ENCODE data around the gene UHRF2.
"Not testable (repeated sequence)": the region's sequence is repeated elsewhere in the genome, so short reads cannot be mapped to it uniquely, and the experiment has no call there.

UHRF2 gene

DNA sequence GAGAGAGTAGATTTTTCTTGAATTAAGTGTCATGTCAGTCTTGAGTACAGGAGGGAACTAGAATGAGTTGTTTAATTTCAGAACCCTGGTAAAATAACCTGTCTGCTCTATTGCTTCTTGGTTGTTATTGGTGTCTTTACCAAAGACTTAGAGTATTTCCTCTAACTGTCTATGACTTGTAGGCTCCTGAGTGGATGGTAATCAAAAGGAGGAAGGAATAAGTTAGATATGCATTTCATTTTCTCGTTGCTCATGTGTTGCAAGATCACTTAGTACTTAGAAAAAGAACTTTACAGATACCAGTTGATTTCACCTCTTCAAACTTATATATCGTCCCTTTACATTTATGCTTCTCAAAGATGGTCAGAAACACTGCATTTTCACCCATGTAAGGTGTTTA lies 31.1 kb downstream of the UHRF2 start:
- Mint-ChIP-seq H3K4me1 (peaks cover 70% of the 10 kb centered on the region), H3K27ac (peak overlapping the region; percentile 2), H3K4me3 (no peak overlapping the region), H3K27me3 (no peaks in the 10 kb centered on the region), H3K9me3 (no peaks in the 10 kb centered on the region), H3K36me3 (ENCODE audit: low read depth) (peaks cover 32% of the 10 kb centered on the region)
- ATAC-seq (no peak), DNase-seq (no peak)

DNA sequence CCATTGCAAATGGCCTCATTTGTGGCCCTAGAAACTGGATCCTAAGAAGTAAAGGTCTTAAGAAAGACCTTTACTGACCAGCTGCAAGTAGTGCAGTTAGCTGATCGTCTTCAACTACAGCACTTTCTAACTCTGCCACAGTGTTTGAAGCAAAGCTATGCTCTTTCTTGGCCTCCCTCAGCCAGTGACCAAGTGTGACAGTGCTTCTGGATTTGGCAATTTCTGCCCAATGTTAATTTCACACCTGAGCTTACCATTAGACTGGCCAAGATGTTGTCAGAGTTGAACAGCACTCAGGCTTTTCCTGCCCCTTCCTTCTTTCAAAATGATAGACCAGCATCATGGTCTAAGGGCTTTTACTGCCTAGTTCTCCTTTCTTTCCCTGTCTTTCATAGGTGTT lies 36.1 kb downstream of the UHRF2 start:
- no peaks in the 10 kb centered on the region for H3K27me3 Mint-ChIP-seq
- ATAC-seq, result no peak
- no peak overlapping the region for H3K27ac Mint-ChIP-seq
- H3K9me3 Mint-ChIP-seq, result peaks cover 3% of the 10 kb centered on the region
- no peak for DNase-seq
- H3K36me3 Mint-ChIP-seq (ENCODE audit: low read depth), result peaks cover 31% of the 10 kb centered on the region
- H3K4me1 Mint-ChIP-seq, result peaks cover 54% of the 10 kb centered on the region
- H3K4me3 Mint-ChIP-seq, result no peak overlapping the region

DNA sequence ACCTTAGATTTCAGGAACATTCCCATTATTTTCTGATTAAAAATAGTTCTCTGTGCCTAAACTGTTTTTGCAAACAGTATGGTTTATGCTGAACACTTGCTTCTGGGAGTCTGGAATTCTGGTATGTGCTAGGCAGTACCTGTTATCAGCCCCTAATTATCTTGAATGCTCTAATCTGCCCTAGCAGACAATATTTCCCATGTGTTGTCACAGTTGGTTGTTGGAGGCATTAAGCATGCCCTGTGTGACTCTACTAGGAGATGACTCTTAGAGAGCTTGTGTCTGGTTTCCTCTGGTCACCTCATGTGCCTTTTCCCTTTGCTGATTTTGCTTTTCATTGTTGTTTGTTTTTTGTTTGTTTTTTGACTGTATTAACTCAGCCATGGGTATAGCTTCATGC lies 36.6 kb downstream of the UHRF2 start:
- Mint-ChIP-seq H3K4me1 (peaks cover 52% of the 10 kb centered on the region), H3K9me3 (peaks cover 7% of the 10 kb centered on the region), H3K27ac (no peak overlapping the region), H3K36me3 (ENCODE audit: low read depth) (peaks cover 31% of the 10 kb centered on the region), H3K4me3 (no peak overlapping the region), H3K27me3 (no peaks in the 10 kb centered on the region)
- no peak for ATAC-seq
- DNase-seq, result no peak

DNA sequence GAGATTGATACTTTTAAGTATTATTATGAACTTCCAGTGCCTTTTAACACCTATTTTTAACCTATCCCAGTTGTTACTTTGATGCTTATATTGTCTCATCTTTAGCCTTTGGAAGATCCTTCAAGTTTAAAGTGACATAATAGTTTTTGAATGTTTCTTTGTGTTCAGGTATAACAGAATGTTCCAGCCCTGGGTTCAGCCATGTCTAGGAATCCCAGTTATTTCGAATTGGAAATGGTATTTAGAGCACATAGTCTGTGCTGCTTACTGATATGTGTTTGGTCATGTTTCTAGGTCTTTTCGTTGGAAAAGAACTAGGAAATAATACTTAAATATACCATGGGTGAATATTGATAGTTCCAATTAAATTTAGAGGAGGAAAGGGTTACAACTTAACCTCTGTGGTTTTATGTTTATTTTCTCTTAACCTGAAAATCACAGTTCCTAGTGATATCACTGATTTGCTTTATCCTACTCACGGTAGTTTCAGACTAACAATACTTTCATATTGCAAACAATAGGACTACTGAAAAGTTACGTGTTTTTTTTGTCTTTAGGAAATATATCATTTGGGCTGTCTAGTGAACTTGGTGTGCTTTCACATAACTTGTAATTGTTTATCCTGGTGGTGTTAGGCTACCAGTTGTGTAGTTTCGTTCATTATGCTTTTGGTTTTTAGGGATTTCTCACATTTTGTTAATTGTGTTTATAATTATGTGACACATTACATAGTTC lies 37.8 kb downstream of the UHRF2 start:
- Mint-ChIP-seq H3K9me3 (peaks cover 15% of the 10 kb centered on the region), H3K27me3 (no peaks in the 10 kb centered on the region), H3K4me1 (peaks cover 54% of the 10 kb centered on the region), H3K27ac (no peak overlapping the region), H3K4me3 (no peak overlapping the region), H3K36me3 (ENCODE audit: low read depth) (peaks cover 36% of the 10 kb centered on the region)
- no peak for DNase-seq
- ATAC-seq, result no peak

- H3K27ac Mint-ChIP-seq, result not testable (repeated sequence)
Measured at GRCh38 chr9:6455292-6455691, 42.3 kb downstream of the UHRF2 start.

DNA sequence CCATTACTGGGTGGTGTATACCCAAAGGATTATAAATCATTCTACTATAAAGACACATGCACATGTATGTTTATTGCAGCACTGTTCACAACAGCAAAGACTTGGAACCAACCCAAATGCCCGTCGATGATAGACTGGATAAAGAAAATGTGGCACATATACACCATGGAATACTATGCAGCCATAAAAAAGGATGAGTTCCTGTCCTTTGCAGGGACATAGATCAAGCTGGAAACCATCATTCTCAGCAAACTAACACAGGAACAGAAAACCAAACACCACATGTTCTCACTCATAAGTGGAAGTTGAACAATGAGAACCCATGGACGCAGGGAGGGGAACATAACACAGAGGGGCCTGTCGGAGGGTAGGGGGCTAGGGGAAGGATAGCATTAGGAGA lies 45.7 kb downstream of the UHRF2 start:
- Mint-ChIP-seq H3K36me3 (ENCODE audit: low read depth) (peaks cover 56% of the 10 kb centered on the region), H3K9me3 (peaks cover 31% of the 10 kb centered on the region)
- H3K4me3 Mint-ChIP-seq, ATAC-seq, DNase-seq, H3K27me3 Mint-ChIP-seq, H3K4me1 Mint-ChIP-seq, H3K27ac Mint-ChIP-seq: not testable (repeated sequence)

More at GRCh38 chr9:6455292-6455691, 42.3 kb downstream of the UHRF2 start:
- H3K9me3 Mint-ChIP-seq, result peaks cover 31% of the 10 kb centered on the region
- not testable (repeated sequence) for DNase-seq, H3K27me3 Mint-ChIP-seq, ATAC-seq, H3K4me3 Mint-ChIP-seq
- peaks cover 23% of the 10 kb centered on the region for H3K4me1 Mint-ChIP-seq
- peaks cover 59% of the 10 kb centered on the region for H3K36me3 Mint-ChIP-seq (ENCODE audit: low read depth)

- H3K9me3 Mint-ChIP-seq, result peaks cover 24% of the 10 kb centered on the region
- no peak for ATAC-seq
- DNase-seq, result no peak
- no peaks in the 10 kb centered on the region for H3K27me3 Mint-ChIP-seq
- no peak overlapping the region for H3K4me3 Mint-ChIP-seq
- H3K36me3 Mint-ChIP-seq (ENCODE audit: low read depth), result peaks cover 55% of the 10 kb centered on the region
- peaks cover 13% of the 10 kb centered on the region for H3K4me1 Mint-ChIP-seq
- no peak overlapping the region for H3K27ac Mint-ChIP-seq
Measured at GRCh38 chr9:6459718-6460117, 46.7 kb downstream of the UHRF2 start.

GRCh38 chr9:6460189-6460768 lies 47.3 kb downstream of the UHRF2 start:
- DNase-seq (no peak), ATAC-seq (no peak)
- H3K4me3 Mint-ChIP-seq, result no peak overlapping the region
- peaks cover 13% of the 10 kb centered on the region for H3K4me1 Mint-ChIP-seq
- no peaks in the 10 kb centered on the region for H3K27me3 Mint-ChIP-seq
- no peak overlapping the region for H3K27ac Mint-ChIP-seq
- H3K36me3 Mint-ChIP-seq (ENCODE audit: low read depth), result peaks cover 55% of the 10 kb centered on the region
- H3K9me3 Mint-ChIP-seq, result peaks cover 19% of the 10 kb centered on the region

GRCh38 chr9:6461619-6462018 lies 48.6 kb downstream of the UHRF2 start:
- Mint-ChIP-seq H3K36me3 (ENCODE audit: low read depth) (peaks cover 52% of the 10 kb centered on the region), H3K4me3 (no peak overlapping the region), H3K9me3 (peaks cover 16% of the 10 kb centered on the region), H3K4me1 (peaks cover 13% of the 10 kb centered on the region), H3K27me3 (no peaks in the 10 kb centered on the region), H3K27ac (no peak overlapping the region)
- no peak for DNase-seq
- no peak for ATAC-seq

GRCh38 chr9:6467006-6467625 lies 54.1 kb downstream of the UHRF2 start:
- Mint-ChIP-seq H3K27me3 (no peaks in the 10 kb centered on the region), H3K9me3 (no peaks in the 10 kb centered on the region), H3K36me3 (ENCODE audit: low read depth) (peaks cover 43% of the 10 kb centered on the region), H3K27ac (no peak overlapping the region), H3K4me3 (no peak overlapping the region), H3K4me1 (peaks cover 16% of the 10 kb centered on the region)
- DNase-seq (no peak), ATAC-seq (no peak)

- Mint-ChIP-seq H3K4me3 (no peak overlapping the region), H3K27me3 (no peaks in the 10 kb centered on the region), H3K4me1 (peaks cover 11% of the 10 kb centered on the region), H3K36me3 (ENCODE audit: low read depth) (peaks cover 41% of the 10 kb centered on the region), H3K9me3 (no peaks in the 10 kb centered on the region), H3K27ac (no peak overlapping the region)
- ATAC-seq (no peak), DNase-seq (no peak)
Measured at GRCh38 chr9:6471231-6471850, 58.3 kb downstream of the UHRF2 start.

GRCh38 chr9:6473151-6473550 lies 60.2 kb downstream of the UHRF2 start:
- Mint-ChIP-seq H3K9me3 (no peaks in the 10 kb centered on the region), H3K27ac (no peak overlapping the region), H3K4me3 (no peak overlapping the region), H3K36me3 (ENCODE audit: low read depth) (peaks cover 27% of the 10 kb centered on the region), H3K4me1 (peaks cover 4% of the 10 kb centered on the region), H3K27me3 (no peaks in the 10 kb centered on the region)
- DNase-seq (no peak), ATAC-seq (no peak)

- no peak for DNase-seq
- H3K4me1 Mint-ChIP-seq, result no peaks in the 10 kb centered on the region
- no peaks in the 10 kb centered on the region for H3K27me3 Mint-ChIP-seq
- H3K4me3 Mint-ChIP-seq, result no peak overlapping the region
- H3K36me3 Mint-ChIP-seq (ENCODE audit: low read depth), result peaks cover 20% of the 10 kb centered on the region
- H3K9me3 Mint-ChIP-seq, result no peaks in the 10 kb centered on the region
- H3K27ac Mint-ChIP-seq, result no peak overlapping the region
- no peak for ATAC-seq
Measured at GRCh38 chr9:6479959-6480358, 67.0 kb downstream of the UHRF2 start.

GRCh38 chr9:6484210-6484609 lies 71.2 kb downstream of the UHRF2 start:
- Mint-ChIP-seq H3K4me3 (no peak overlapping the region), H3K27me3 (no peaks in the 10 kb centered on the region), H3K9me3 (no peaks in the 10 kb centered on the region), H3K36me3 (ENCODE audit: low read depth) (peaks cover 35% of the 10 kb centered on the region), H3K27ac (no peak overlapping the region), H3K4me1 (no peaks in the 10 kb centered on the region)
- ATAC-seq, result no peak
- no peak for DNase-seq

- Mint-ChIP-seq H3K9me3 (no peaks in the 10 kb centered on the region), H3K27ac (no peak overlapping the region), H3K27me3 (no peaks in the 10 kb centered on the region), H3K4me3 (no peak overlapping the region), H3K36me3 (ENCODE audit: low read depth) (peaks cover 45% of the 10 kb centered on the region), H3K4me1 (no peaks in the 10 kb centered on the region)
- no peak for ATAC-seq
- no peak for DNase-seq
Measured at GRCh38 chr9:6488395-6488794, 75.4 kb downstream of the UHRF2 start.
